GM19099 (cell line): ENCODE data around the gene IL18.

ENCODE experiments used
- POLR2A ChIP-seq: IDR thresholded peaks from 3 replicates; pipeline ENCODE4 v1.6.1; 2011; ENCODE audit warnings: low read depth; ENCODE audit not compliant: insufficient read length; ENCODE audit errors: extremely low read depth

The IL18 gene

GRCh38 chr11:112150517-112150916, 13.4 kb downstream of the IL18 start:
- TF ChIP-seq POLR2A: no peak

GRCh38 chr11:112143597-112143996, 20.3 kb downstream of the IL18 start:
- TF ChIP-seq POLR2A: no peak

- no peak for TF ChIP-seq POLR2A
Measured at GRCh38 chr11:112134473-112134872, 29.4 kb downstream of the IL18 start.

GRCh38 chr11:112132737-112133136, 31.2 kb downstream of the IL18 start:
- TF ChIP-seq POLR2A: no peak

GRCh38 chr11:112129656-112130055, 34.2 kb downstream of the IL18 start:
- TF ChIP-seq POLR2A: no peak

- no peak for TF ChIP-seq POLR2A
Measured at GRCh38 chr11:112128483-112129121, 35.3 kb downstream of the IL18 start.

- no peak for TF ChIP-seq POLR2A
Measured at GRCh38 chr11:112127056-112127455, 36.8 kb downstream of the IL18 start.

- TF ChIP-seq POLR2A: no peak
Measured at GRCh38 chr11:112123129-112123528, 40.8 kb downstream of the IL18 start.

- no peak for TF ChIP-seq POLR2A
Measured at GRCh38 chr11:112121981-112122615, 41.8 kb downstream of the IL18 start.

GRCh38 chr11:112118176-112118575, 45.7 kb downstream of the IL18 start:
- TF ChIP-seq POLR2A: no peak

- TF ChIP-seq POLR2A: no peak
Measured at GRCh38 chr11:112115386-112115785, 48.5 kb downstream of the IL18 start.

GRCh38 chr11:112114460-112114859, 49.4 kb downstream of the IL18 start:
- TF ChIP-seq POLR2A: no peak

- no peak for TF ChIP-seq POLR2A
Measured at GRCh38 chr11:112113539-112114457, 50.1 kb downstream of the IL18 start.

GRCh38 chr11:112106070-112106469, 57.8 kb downstream of the IL18 start:
- no peak for TF ChIP-seq POLR2A

- TF ChIP-seq POLR2A: no peak
Measured at GRCh38 chr11:112103446-112103845, 60.4 kb downstream of the IL18 start.

- no peak for TF ChIP-seq POLR2A
Measured at GRCh38 chr11:112100462-112100861, 63.4 kb downstream of the IL18 start.
